HepG2 (cell line): Measurements from ENCODE around the gene BSND. TPM values are rescaled to one million over a fixed set of nuclear protein-coding genes. Genes with fewer than 3 reads are reported as not detected.

Experiments
- ATAC-seq: fragments of 200-7000 bp; cut with Tn5 transposase; 3 replicates; pipeline ENCODE4 v1.9.1; 2020; ENCODE audit warnings: mild to moderate bottlenecking, moderate library complexity
- BruUV-seq: library from RNA; stranded (reverse); fragments of 400-500 nt; replicated peaks from 2 replicates; lab custom pipeline; 2021; lab: Mats Ljungman, UMichigan
- CTCF ChIA-PET: fragments of 300-600 bp; formaldehyde crosslinking; extraction: SDS; loops from one replicate; lab custom pipeline; 2021; ENCODE audit warnings: low total read pairs, inconsistent platforms, low intra/inter-chr PET ratio; lab: Yijun Ruan, JAX
- POLR2A ChIA-PET: fragments of 350-600 bp; sonication (Branson Sonifier 250); formaldehyde crosslinking; loops from one replicate; lab custom pipeline; 2020; ENCODE audit warnings: antibody characterized with exemption, inconsistent platforms; lab: Yijun Ruan, JAX
- DNase-seq: peaks from one replicate; pipeline ENCODE4 v3.0.0-alpha.2; 2015; ENCODE audit warnings: low spot score
- FAIRE-seq: peaks from 3 replicates; lab custom pipeline; 2011; peaks lifted over from hg19 to GRCh38; lab: Jason Lieb, UNC
- H2AFZ ChIP-seq: one replicate; pipeline ENCODE4 v1.6.1; 2011; ENCODE audit warnings: low read length, inconsistent platforms
- H3K27ac ChIP-seq: fragments of 300-600 bp; 3 replicates; pipeline ENCODE4 v1.8.0; 2011; ENCODE audit warnings: mixed run types, mild to moderate bottlenecking, mixed read lengths, low read length, inconsistent platforms; ENCODE audit not compliant: insufficient read depth; ENCODE audit errors: extremely low read length
- H3K27me3 ChIP-seq, 2 experiments: fragments of 200-600 bp in 1 of 2; 2 replicates in 1 of 2; 3 replicates in 1 of 2; pipeline versions ENCODE4 v1.6.0 to v1.8.0; 2011; ENCODE audit warnings: low read length in 2 of 2, mild to moderate bottlenecking in 2 of 2, moderate library complexity in 2 of 2, inconsistent platforms in 1 of 2; ENCODE audit not compliant: insufficient read depth in 2 of 2, control insufficient read depth in 1 of 2
- H3K36me3 ChIP-seq, 2 experiments: fragments of 200-600 bp in 1 of 2; replicated peaks in 1 of 2; 2 replicates in 1 of 2; 3 replicates in 1 of 2; pipeline versions ENCODE4 v1.5.1 to v1.8.0; 2011; ENCODE audit warnings: low read length in 2 of 2, inconsistent platforms in 1 of 2; ENCODE audit not compliant: insufficient read depth in 2 of 2, control insufficient read depth in 1 of 2
- H3K4me1 ChIP-seq: 2 replicates; pipeline ENCODE4 v1.5.1; 2012; ENCODE audit warnings: low read length, inconsistent platforms; ENCODE audit not compliant: insufficient read depth
- H3K4me2 ChIP-seq: 2 replicates; pipeline ENCODE4 v1.6.0; 2011; ENCODE audit warnings: low read depth, low read length, inconsistent platforms
- H3K4me3 ChIP-seq, 3 experiments: fragments of 200-600 bp in 1 of 3; sonication (generic), shearing (Covaris generic) in 1 of 3; replicated peaks in 1 of 3; 2 replicates each; pipeline ENCODE4 v1.5.1; 2011 to 2016; ENCODE audit warnings: low read length in 3 of 3, inconsistent platforms in 2 of 3, low read depth in 2 of 3, mild to moderate bottlenecking in 2 of 3, control low read depth in 1 of 3, mixed read lengths in 1 of 3; ENCODE audit not compliant: insufficient read depth in 1 of 3
- H3K79me2 ChIP-seq: one replicate; pipeline ENCODE4 v1.6.1; 2011; ENCODE audit warnings: low read length, inconsistent platforms; ENCODE audit not compliant: insufficient read depth
- H3K9ac ChIP-seq: 2 replicates; pipeline ENCODE4 v1.6.0; 2011; ENCODE audit warnings: mild to moderate bottlenecking, low read depth, low read length, inconsistent platforms; ENCODE audit not compliant: insufficient read depth
- H3K9me3 ChIP-seq: 2 replicates; pipeline ENCODE4 v1.5.1; 2012; ENCODE audit warnings: mild to moderate bottlenecking, low read length
- H4K20me1 ChIP-seq: 2 replicates; pipeline ENCODE4 v1.6.0; 2011; ENCODE audit warnings: inconsistent platforms, mild to moderate bottlenecking, low read length, moderate library complexity; ENCODE audit not compliant: insufficient read depth
- ELF3 ChIP-seq: IDR thresholded peaks from 2 replicates; pipeline ENCODE4 v1.6.1; 2016; ENCODE audit warnings: missing genetic modification reagents, missing compliant biosample characterization
- ETV5 ChIP-seq: IDR thresholded peaks from 2 replicates; pipeline ENCODE4 v1.6.1; 2018; ENCODE audit warnings: missing biosample characterization, missing genetic modification reagents, inconsistent platforms, borderline replicate concordance
- FOSL2 ChIP-seq: sonication (generic); formaldehyde crosslinking; IDR thresholded peaks from 2 replicates; pipeline ENCODE4 v1.4.0; 2020; ENCODE audit warnings: missing genetic modification reagents
- SMAD9 ChIP-seq: sonication (generic); formaldehyde crosslinking; IDR thresholded peaks from 2 replicates; pipeline ENCODE4 v1.5.1; 2020; ENCODE audit warnings: mild to moderate bottlenecking, missing genetic modification reagents
- USF2 ChIP-seq, 2 experiments: sonication (generic) in 1 of 2; formaldehyde crosslinking in 1 of 2; IDR thresholded peaks; 2 replicates each; pipeline versions ENCODE4 v1.5.1 to v1.6.1; 2011 to 2020; ENCODE audit warnings: borderline replicate concordance in 1 of 2, low read depth in 1 of 2, low read length in 1 of 2, mild to moderate bottlenecking in 1 of 2, missing genetic modification reagents in 1 of 2, moderate library complexity in 1 of 2
- WGBS: methylation state at CpG from one replicate; pipeline ENCODE4 v1.1.6; 2017; ENCODE audit warnings: low lambda C conversion rate; 5-methylcytosine and 5-hydroxymethylcytosine counted together
- in situ Hi-C: cut with HindIII; loops from 2 replicates; pipeline ENCODE4 v1.10.0; 2017; ENCODE audit warnings: low pct_unique_long_range_greater_than_20kb; ENCODE audit not compliant: extremely low pct_ligation_motif_present
- intact Hi-C: fragments of 100-400 bp; cut with micrococcal nuclease; formaldehyde crosslinking; loops from one replicate; pipeline ENCODE4 v1.10.0; 2022; ENCODE audit not compliant: unreplicated experiment
- polyA plus RNA-seq, 8 experiments: library from polyadenylated mRNA; depleted of rRNA in 3 of 8; stranded (reverse) in 7 of 8; unstranded in 1 of 8; fragments of >200 nt; fragmentation: Illumina TruSeq in 4 of 8; extraction: Trizol in 4 of 8; gene quantifications; 2 replicates each; pipeline versions ENCODE4 v1.2.1 to v1.2.3, GENCODE V29; 2011 to 2016; ENCODE audit warnings: low read depth in 4 of 8, missing spikeins in 1 of 8, mixed read lengths in 1 of 8; ENCODE audit not compliant: insufficient read depth in 1 of 8
- total RNA-seq, 5 experiments: library from RNA; depleted of rRNA; stranded (reverse); fragments of >200 nt; fragmentation: Illumina TruSeq; extraction: Trizol; gene quantifications; 2 replicates each; pipeline ENCODE4 v1.2.3, GENCODE V29; 2016; ENCODE audit warnings: low read depth in 1 of 5
- TF ChIP-seq, protein P1 (sequence below): conservative IDR thresholded peaks from 2 replicates; pipeline ENCODE4 v1.6.1; 2018; ENCODE audit warnings: missing genetic modification reagents

BSND gene
- total and polyA plus RNA-seq, 2 of the 13 experiments (the other 11 are each of a cell fraction or from before 2014, with no cell fraction given) = not detected

DNA sequence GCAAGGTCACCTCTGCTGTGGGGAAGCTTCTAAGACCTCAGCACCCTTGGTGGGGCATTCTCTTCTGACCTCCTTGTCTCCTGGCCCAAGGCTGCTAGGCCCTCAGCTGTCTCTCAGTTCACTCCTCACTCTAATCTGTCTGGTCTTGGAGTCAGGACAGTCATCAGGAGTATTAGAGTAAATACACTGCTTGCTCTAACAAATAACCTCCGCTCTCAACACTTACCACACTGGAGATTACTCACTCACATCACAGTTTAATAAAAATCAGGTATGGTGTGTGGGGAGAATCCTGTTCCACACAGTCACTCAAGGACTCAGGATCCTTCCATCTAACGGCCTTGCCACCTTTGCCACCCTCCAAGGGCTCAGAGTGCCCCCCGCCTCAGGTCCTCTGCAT lies 44.9 kb upstream of the BSND start (continued):
- TF ChIP-seq, protein P1, sequence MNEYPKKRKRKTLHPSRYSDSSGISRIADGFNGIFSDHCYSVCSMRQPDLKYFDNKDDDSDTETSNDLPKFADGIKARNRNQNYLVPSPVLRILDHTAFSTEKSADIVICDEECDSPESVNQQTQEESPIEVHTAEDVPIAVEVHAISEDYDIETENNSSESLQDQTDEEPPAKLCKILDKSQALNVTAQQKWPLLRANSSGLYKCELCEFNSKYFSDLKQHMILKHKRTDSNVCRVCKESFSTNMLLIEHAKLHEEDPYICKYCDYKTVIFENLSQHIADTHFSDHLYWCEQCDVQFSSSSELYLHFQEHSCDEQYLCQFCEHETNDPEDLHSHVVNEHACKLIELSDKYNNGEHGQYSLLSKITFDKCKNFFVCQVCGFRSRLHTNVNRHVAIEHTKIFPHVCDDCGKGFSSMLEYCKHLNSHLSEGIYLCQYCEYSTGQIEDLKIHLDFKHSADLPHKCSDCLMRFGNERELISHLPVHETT (CRISPR knock-in tag) = no peak

DNA sequence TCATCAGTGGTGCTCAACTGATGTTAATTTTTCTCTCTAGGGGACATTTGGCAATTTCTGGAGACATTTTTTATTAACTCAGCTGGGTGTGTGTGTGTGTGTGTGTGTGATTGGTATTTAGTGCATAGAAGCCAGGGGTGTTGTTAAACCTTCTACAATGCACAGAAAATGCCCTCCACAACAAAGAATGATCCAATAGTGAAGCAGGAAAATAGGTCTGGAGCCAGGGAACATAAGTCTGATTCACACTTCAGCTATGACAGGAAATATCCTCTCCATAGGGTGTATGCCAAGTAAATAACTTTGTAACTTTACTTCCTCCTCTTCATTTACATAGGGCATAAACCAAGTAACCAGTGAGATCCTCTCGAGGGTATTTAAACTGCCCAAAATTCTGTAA lies 43.4 kb upstream of the BSND start:
- no peak for ATAC-seq
- intact Hi-C loops (no loop called here), in situ Hi-C loops (no loop called here)
- 0% methylated on average over 1 of the region's 1 CpG for WGBS
- Histone ChIP-seq H3K4me1 (peaks cover 49% of the 10 kb centered on the region), H3K27ac (no peak overlapping the region), H3K4me2 (no peak overlapping the region), H3K9me3 (no peaks in the 10 kb centered on the region), H3K4me3 (no peak overlapping the region), H3K36me3 (no peaks in the 10 kb centered on the region), H4K20me1 (no peaks in the 10 kb centered on the region), H3K79me2 (no peaks in the 10 kb centered on the region), H3K9ac (no peak overlapping the region), H3K27me3 (0 out of 5 replicates have a peak, but pooled peaks cover 0 to 3% of the 10 kb centered on the region in 2 experiments), H2AFZ (no peak overlapping the region)
- POLR2A ChIA-PET = no interaction called here
- TF ChIP-seq SMAD9 (CRISPR knock-in tag) = no peak
- TF ChIP-seq ETV5 (CRISPR knock-in tag) = peak; percentile 21; the same call in 1 of the 2 replicates
- no peak for TF ChIP-seq USF2 (IDR thresholded peaks at IDR 0.05; ENCODE audit: low read depth, low read length)
- TF ChIP-seq USF2 (CRISPR knock-in tag; IDR thresholded peaks at IDR 0.05; ENCODE audit: borderline replicate concordance) = no peak
- TF ChIP-seq ELF3 (CRISPR knock-in tag) = peak; percentile 73
- TF ChIP-seq FOSL2 (CRISPR knock-in tag) = peak; percentile 6; the same call in 1 of the 2 replicates
- CTCF ChIA-PET = no interaction called here
- no peak for FAIRE-seq
- DNase-seq = no peak
- no TSS peak for BruUV-seq
